HG03039 (cell line): ENCODE data around the gene BICDL2.

ENCODE experiments used
- ATAC-seq: cut with Tn5 transposase; IDR thresholded peaks from one replicate; pipeline ENCODE4 v1.9.1; 2021; ENCODE audit warnings: mild to moderate bottlenecking, moderate library complexity; ENCODE audit not compliant: unreplicated experiment

BICDL2 gene

DNA sequence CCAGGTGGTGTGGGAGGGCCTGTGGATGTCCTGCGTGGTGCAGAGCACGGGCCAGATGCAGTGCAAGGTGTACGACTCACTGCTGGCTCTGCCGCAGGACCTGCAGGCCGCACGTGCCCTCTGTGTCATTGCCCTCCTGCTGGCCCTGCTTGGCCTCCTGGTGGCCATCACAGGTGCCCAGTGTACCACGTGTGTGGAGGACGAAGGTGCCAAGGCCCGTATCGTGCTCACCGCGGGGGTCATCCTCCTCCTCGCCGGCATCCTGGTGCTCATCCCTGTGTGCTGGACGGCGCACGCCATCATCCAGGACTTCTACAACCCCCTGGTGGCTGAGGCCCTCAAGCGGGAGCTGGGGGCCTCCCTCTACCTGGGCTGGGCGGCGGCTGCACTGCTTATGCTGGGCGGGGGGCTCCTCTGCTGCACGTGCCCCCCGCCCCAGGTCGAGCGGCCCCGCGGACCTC lies 23.2 kb downstream of the BICDL2 start:
- no peak for ATAC-seq

DNA sequence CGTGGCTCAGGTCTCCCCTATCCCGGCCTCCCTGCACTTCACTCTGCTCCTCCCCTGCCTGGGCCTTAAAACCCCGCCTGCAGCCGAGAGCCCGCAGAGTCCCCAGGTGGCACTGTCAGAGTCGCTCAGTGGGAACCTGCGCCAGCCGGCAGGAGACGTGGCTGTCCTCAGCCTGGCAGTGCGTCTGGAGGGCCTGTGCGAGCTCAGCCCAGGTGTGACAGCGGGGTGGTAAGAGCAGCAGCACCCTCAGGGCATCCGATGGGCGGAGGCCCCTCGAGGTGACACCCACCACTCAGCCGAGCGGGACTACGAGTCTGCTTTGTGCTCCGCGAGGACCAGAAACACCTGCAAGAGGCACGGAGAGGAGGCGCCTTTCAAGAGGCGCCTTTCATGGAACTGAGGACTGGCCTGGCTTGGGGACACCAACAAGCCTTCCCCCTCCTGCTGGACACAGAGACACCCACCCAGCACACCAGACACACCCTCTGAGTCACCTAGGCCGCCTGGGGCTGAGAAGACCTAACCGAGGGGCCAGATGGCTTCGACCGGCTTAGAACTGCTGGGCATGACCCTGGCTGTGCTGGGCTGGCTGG lies 23.8 kb downstream of the BICDL2 start, which contains the start of gene CLDN9:
Gene CLDN9, plus strand, starts transcription at position 96 of the 593 bp plus-strand sequence. Its CDS starts 440 bp downstream, at position 536.
- ATAC-seq = no peak

DNA sequence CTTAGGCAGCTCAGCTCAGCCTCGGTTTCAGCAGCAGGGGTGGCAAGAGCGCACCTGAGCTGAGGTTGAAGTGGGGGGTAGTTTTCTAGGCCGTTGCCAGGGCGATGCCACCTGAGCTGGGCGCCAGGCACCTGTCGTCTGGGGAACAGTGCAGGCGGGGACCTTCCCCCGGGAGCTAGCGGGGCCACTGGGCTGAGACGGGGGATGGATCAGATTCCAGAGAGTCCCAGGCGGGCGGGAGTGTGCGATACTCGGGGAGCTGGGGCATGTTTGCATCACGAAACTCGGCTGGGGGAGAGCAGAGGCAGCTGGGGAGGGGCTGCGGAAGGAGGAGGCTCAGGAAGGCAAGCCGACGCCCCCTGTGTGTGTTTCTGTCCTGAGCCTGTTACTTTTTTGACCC lies 24.5 kb downstream of the BICDL2 start:
- ATAC-seq = no peak

DNA sequence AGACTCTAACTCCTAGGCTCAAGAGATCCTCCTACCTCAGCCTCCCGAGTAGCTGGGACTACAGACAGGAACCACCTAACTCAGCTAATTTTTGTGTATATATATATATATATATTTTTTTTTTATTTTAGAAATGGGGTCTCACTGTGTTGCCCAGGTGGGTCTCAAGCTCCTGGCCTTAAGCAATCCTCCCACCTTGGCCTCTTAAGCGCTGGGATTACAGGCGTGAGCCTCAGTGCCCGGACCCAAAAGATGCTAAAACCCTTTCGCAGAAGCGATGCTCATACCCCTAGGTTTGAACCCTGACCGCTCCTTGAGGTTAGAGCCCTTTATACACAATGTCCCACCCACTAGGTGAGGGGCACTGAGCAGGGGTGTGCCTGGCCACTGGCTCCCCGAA lies 26.2 kb downstream of the BICDL2 start:
- ATAC-seq = no peak

DNA sequence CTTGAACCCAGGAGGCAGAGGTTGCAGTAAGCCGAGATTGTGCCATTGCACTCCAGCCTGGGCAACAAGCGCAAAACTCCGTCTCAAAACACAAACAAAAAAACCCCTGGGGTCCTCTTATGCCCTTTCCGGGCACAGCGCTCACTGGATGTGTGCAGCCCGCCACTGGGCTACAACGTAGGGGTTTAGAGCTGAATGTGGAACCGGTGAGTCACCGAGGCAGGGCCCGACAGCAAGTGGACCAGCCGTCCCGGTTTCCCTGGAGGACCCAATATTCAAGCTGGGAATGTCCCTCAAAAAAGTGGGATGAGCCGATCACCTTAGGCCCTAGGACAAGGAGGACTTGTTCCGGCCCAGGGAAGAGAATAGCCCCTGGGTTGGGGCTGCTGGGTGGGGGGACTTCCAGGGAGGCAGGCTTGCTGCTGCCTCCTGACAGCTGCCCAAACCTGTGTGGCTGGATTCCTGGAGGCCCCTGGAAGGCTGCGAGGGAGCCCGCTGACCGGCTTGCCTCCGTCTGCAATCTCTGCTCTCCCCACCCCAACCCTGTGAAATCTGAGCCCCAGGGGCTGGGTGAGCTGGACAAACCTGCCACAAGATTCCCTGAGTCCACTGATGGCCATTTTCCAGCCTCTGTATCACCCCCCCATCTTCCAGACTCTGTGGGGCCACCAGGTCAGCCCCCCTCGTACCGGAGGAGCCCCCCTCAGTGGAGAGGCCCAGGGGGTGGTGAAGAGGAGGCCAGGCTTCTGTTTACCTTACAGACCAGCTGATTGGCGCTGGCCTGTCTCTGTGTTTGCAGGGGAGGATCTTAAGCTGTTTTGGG lies 27.0 kb downstream of the BICDL2 start:
- no peak for ATAC-seq

DNA sequence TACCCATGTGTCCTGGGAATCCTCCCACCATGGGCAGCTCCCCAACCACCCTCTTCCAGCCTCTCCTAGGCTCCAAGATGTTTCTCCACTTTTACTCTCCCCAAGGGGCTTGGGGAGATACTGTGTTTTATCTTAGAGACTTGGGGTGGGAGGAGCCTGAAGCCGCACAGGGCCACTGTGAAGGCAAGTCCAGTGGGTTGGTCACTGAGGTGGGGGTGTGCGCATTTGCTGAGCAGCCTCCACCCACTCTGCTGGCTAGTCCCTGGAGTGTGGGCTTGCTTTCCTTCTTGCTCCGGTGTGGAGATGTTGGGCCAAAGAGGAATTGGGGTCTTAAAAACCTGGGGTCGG lies 28.1 kb downstream of the BICDL2 start:
- no peak for ATAC-seq

DNA sequence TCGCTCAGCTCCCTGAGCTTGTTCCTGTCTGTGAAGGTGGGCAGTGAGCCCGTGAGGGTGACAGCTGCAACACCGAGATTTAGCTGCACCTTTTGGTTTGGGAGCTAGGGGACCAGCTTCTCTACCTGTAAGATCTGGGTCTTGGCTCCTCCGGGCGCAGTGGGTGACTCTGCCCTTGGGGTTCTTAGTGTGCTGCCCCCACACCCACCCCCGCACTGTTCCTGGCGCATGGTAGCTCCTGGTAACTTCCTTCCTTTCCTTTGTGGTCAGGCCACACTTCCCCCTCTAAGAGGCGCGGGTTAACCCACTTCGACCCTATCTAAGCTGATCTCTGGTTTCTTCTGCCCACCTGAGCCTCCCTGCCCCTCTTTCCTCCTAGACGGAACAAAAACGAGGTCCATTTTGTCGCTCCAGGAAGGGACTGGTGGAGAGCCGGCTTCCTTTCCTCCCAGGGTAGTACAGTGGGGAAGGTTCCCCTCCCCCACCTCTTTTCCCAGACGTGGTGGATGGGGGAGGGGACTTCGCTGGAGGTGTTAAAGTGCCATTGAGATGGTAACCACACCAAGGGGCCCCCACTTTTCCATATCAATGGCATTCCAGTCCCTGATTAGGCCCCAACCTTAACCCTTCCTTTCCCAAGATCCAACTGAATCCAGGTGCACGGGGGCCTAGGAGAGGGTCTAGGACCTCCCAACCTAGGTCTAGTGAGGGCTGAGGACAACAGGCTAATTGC lies 28.6 kb downstream of the BICDL2 start:
- ATAC-seq = no peak

DNA sequence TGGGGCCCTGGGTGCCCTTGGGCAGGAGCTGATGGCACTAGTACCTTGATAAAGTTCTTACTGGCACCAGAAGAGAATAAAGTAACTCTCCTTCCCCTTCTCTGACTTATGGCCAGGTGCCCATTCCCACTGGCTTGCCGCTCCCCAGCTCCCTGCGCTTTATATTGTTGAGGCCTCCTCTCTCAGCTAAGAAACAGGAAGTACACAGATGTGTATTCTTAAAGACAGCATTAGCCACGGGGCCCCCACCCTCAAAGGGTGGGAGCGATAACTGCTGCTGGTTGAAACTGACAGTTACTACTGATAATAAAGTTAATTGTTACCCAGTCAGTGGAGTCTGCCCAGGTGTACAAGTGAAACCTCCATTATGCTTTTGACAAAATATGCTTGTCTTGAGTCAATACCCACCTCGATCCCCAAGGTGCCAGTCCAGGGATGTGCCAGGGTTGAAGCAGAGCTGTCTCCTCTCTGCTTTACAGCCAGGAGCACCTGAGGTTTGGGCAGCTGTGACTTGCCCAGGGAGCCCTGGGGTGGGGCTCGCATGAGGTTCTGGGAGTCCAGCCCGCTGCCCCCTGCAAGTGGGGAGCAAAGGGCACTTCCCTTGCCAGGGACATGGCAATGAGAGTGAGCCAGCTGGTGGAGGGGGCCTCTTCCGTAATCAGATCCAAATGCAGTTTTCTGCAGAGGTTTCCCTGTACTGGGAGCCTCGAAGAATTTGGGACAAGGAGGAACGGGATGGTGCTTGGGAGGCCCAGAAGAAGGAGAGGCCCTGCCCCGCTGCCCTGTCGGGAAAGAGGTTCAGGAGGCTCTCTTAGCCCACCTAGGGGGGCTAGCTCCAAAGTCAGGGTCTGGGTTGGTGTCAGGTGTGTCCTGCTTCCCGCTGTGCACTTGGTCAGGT lies 29.4 kb downstream of the BICDL2 start:
- no peak for ATAC-seq

DNA sequence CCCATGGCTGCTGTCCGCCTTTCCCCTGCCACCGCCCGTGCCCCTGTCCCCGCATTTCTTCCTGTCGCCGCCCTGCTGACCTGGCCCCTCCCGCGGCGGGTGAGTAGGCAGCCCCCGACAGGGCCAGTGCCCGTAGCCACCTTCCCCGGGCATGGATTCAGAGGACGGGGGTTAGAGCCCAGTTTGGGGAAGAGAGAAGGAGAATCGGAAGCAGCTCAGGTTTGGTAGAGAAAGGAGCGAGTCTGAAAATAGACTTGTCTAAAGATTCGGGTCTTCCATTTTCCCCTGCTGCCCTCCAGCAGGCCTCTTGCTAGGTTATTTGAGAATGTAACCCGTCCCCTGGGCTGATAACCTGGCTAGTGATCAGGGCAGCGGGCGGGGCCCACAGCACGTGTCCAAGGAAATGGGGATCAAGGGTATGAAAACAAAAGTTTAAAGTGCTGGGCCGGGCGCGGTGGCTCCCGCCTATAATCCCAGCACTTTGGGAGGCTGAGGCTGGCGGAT lies 31.9 kb downstream of the BICDL2 start:
- no peak for ATAC-seq

DNA sequence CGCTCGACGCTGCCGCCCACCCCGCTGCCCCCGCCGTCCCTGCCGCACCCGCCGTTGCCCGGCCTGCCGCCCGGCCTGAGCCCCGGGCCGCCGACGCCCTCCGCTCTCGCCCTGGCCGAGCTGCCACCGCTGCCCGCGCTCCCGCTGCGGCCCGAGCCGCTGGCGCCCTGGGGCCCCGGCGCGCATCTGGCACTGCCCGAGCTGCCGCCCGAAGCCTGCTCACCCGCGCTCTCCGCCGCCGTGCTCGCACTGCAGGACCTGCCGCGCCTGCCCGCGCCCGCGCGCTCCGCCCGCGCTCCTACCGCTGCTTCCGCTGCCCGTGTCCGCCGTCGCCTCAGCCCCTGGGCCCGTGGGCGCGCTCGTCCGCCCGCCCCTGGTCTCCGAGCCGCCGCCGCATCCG lies 32.4 kb downstream of the BICDL2 start:
- ATAC-seq = peak; percentile 11

DNA sequence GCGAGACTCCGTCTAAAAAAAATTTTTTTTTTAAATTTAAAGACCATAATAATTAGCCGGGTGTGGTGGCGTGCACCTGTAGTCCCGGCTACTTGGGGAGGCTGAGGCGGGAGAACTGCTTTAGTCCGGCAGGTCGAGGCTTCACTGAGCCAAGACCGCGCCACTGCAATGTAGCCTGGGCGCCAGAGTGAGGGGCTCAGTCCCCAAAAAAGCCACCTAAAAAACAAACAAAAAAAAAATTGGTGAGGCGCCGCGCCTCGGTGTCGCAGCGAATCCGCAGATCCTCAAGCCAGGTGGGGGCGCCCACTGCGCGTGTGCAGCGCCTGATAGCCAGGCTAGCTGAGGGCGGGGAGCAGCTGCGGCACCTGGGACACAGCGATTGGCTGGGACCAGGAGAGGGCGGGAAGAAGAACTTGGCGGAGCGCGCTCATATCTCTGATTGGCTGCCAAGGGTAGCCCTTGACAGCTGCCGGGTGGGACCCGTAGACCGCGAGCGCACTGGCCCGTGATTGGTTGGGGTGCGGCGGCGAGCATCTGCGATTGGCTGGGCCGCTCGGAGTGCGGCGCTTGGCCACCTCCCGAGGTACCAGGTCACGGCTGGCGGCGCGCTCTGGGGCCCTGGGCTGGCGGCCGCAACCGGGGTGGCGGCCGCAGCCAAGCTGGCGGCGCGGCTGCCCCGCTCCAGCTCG lies 33.0 kb downstream of the BICDL2 start:
- ATAC-seq = peak; percentile 92

DNA sequence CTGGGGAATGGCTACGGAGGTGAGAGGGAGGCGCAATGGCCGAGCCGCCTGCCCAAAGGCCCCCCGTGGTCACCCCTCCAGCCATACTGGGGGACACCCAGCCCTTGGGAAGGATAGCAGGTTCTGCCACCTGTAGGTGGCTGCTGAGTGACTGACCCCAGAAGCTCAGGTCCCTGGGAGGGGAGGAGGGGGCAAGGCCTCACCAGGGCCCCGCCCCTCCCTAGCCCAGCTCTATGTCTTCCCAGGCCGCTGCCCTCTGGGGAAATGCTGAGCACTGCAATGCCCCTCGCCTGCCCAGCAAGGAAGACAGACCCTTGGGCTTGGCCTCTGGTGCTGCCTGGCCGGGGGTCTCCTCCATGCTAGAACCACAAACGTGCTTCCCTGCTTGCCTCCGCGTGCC lies 35.4 kb downstream of the BICDL2 start:
- no peak for ATAC-seq

DNA sequence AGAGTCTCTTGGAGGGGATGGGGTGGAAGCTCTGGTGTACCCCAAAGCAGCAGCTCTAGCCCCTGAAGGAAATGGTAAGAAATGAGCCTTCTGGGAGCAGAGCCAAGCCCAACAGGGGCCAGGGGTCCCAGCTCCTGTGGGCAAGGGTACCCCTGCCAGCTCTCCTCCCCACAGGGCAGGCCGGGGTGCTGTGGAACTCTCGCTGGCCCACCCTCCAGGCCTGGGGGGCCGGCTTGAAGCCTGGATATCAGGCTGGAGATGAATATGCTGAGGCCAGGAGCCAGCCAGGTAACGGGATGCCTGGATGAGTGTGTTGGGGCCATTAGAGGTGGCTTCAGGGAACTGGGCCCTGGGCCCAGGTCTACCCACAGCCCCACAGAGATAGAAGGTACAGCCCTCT lies 36.2 kb downstream of the BICDL2 start:
- no peak for ATAC-seq

DNA sequence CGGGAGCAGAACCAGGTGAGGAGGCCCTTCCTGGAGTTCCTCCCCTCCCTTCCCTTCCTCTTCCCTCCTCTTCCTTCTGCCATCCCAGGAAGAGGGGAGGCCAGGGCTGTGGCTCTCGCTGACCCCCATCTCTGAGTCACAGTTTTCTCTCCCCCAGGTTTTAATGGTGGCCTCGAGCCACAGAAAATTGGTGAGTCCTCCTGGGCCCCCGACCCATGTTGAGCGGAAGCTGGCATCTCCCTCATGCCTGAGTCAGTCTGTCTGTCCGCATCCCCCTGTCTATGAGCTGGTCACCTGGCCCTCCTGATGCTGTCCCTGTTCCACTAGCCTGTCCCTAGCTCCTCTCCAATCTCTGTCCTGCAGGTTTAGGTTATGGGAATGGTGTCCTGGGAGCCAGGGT lies 36.8 kb downstream of the BICDL2 start:
- ATAC-seq = no peak

DNA sequence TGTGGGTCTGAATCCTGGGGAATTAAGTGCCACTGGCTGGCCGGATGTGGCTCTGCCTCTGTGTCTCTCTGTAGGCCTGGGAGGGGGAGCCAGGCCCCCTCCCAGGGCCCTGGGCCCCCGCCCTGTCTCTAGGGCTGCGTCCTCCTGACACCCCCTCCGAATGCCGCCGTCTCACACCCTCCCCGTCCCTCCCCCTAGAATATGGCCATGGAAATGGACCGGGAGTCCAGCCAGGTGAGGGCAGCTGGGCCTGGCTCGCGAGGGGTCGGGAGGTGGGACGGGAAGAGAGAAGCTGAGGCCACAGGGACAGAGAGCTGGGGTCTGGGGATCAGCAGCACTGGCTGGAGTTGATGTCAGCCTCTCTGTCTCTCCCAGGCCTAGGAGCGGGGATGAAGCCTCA lies 40.4 kb downstream of the BICDL2 start:
- no peak for ATAC-seq

DNA sequence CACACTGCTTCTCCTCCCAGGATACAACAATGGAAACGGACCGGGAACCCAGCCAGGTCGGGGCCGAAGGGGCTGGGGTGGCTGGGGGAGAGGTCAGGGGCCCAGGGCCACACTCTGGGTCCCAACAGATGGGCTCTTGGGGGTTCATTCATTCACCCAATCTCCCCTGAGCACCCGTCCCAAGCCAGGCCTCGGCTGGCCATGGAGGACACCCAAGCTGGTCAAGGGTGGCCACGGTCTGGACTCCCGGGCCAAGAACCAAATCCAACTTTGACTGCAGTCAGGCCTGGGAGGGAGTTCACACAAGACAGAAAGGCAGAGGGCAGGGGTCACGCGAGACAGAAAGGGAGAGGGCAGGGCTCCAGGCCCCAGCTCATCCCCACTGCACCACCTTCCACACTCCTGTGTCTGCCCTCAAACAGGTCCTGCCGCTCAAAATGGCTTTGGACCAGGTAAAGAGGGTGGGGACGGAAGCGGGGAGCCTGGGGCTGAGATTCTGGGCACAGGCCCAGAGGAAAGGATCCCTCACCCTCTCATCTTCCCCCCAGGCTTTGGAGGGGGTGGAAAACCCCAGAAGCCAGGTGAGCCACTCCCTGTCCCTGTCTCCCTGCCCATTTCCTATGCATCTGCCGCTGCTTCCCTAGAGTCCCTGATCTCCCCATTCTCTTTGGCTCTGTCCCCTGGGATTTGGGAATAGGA lies 44.2 kb downstream of the BICDL2 start:
- ATAC-seq = no peak

DNA sequence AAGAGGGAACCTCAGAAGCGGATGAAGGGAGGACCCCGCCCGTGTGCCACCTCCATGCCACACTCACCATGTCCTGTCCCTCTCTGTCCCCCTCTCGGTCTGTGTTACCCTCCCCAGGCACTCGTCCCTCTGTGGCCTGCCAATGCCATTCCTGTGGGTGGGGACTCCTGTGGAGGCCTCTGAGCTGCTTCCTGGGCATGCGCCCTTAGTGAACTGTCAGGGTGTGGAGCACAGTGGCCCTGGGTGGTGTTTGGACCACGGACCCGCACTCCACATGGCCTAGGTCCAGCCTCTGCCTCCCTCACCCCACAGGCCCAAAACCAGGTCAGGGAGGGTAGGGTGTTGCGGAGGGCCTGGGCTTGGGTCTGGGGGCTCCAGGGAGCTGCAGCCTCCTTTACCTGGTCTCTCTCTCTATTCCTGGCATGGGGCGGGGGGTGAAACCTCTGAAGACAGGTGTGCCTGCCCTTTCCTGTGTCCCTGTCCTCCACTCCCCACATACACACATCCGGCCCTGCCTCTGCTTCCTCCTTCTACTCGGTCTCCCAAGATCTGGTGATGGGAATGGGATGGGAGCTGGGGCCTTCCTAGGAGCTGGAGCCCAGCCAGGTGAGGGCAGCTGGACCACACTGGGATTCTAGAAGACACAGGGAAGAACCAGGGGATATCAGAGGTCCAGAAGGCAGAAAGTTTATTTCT lies 45.0 kb downstream of the BICDL2 start:
- ATAC-seq = no peak

DNA sequence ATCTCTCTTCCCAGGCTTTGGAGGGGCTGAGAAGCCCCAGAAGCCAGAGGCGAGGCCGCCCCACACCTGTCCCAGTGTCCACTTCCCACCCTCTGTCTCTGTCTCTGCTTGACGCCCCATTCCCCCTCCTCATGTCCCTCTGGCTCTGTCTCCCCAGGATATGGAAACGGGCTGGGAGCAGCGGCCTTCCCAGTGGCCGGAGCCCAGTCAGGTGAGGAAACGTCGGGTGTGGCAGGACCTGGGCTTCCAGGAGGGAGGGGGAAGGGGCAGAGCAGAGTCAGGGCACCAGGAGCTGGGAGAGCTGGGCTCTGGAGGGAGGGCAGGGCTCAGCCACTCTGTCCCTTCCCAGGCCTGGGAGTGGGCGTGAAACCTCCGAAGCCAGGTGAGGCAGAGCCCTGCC lies 45.9 kb downstream of the BICDL2 start:
- ATAC-seq = no peak

DNA sequence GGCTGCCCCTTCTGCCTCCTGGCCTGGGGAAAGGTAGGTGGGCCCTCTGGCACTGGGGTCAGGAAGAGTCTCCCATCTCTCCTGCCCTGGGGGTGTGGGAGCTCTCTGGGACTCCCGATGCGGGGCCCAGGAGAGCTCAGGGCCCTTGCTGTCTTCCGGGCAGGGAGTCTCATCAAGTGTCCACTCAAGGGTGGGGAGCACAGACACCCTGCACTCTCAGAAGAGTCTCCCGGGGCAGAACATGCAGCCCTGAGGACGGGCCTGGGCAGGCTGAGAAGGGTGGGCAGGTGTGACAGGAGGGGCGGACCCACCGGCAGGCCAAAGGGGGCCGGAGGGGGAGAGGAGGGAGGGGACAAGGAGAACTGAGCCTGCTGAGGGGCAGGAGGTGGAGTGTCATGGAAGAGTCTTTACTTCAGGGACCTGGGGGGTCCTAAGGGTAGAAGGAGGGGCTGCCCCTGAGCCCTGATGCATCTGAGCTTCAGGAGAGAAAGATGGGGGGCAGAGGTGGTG lies 48.1 kb downstream of the BICDL2 start:
- ATAC-seq = no peak
